Upper lobe of left lung (tissue), 6 donors: ENCODE measurements around the gene GET4. TPM values are rescaled to one million over a fixed set of nuclear protein-coding genes. Genes with fewer than 3 reads are reported as not detected.
A peak's percentile ranks its signal among the peaks of the same experiment; 100 is the strongest.

Experiments used
- ATAC-seq, 2 donors: fragments of 200-7000 bp; cut with Tn5 transposase; one replicate each; pipeline ENCODE4 v1.9.1; 2022; ENCODE audit warnings: mild to moderate bottlenecking in 2 of 2, moderate library complexity in 2 of 2; ENCODE audit not compliant: low FRiP score in 2 of 2
- DNase-seq, 2 donors: peaks; one replicate each; pipeline ENCODE4 v3.0.0-alpha.2; 2019 to 2020
- H3K27ac ChIP-seq, 4 donors: fragments of 200-600 bp; sonication (generic); one replicate each; pipeline ENCODE4 v1.5.1; 2016 to 2019
- H3K27me3 ChIP-seq, 4 donors: fragments of 200-600 bp; sonication (generic); one replicate each; pipeline ENCODE4 v1.5.1; 2017 to 2019
- H3K36me3 ChIP-seq, 4 donors: fragments of 200-600 bp; sonication (generic); one replicate each; pipeline ENCODE4 v1.5.1; 2016 to 2019
- H3K4me1 ChIP-seq, 4 donors: fragments of 200-600 bp; sonication (generic); one replicate each; pipeline ENCODE4 v1.5.1; 2018 to 2019
- H3K4me3 ChIP-seq, 4 donors: fragments of 200-600 bp; sonication (generic); one replicate each; pipeline ENCODE4 v1.5.1; 2017 to 2019; ENCODE audit warnings: mild to moderate bottlenecking in 2 of 4, moderate library complexity in 1 of 4
- H3K9me3 ChIP-seq, 4 donors: fragments of 200-600 bp; sonication (generic); one replicate each; pipeline ENCODE4 v1.5.1; 2018 to 2019
- EP300 ChIP-seq, 4 donors: sonication (generic); formaldehyde crosslinking; IDR thresholded peaks; one replicate each; pipeline ENCODE4 v1.5.1; 2017; ENCODE audit warnings: antibody characterized with exemption in 4 of 4, control low read depth in 2 of 4
- POLR2A ChIP-seq, 4 donors: fragments of 450-650 bp; IDR thresholded peaks; one replicate each; pipeline ENCODE4 v1.5.1; 2016 to 2017; ENCODE audit warnings: antibody characterized with exemption in 4 of 4, mild to moderate bottlenecking in 2 of 4
- POLR2AphosphoS5 ChIP-seq, 2 donors: sonication (generic); formaldehyde crosslinking; IDR thresholded peaks; one replicate each; pipeline ENCODE4 v1.5.1; 2017; ENCODE audit warnings: antibody characterized with exemption in 2 of 2
- WGBS, 2 donors: methylation state at CpG; one replicate each; pipeline ENCODE4 v1.1.5; 2017 to 2018; 5-methylcytosine and 5-hydroxymethylcytosine counted together
- total RNA-seq, 6 donors: library from RNA; depleted of rRNA in 4 of 6; stranded (reverse); fragments of >200 nt in 4 of 6; gene quantifications; one replicate each; pipeline versions ENCODE4 v1.1.0 to v1.2.1, GENCODE V29; 2016 to 2021
- TF ChIP-seq, protein P1 (sequence below), 6 experiments: fragments of 450-650 bp in 4 of 6; fragments of 200-600 bp in 2 of 6; sonication (generic) in 2 of 6; IDR thresholded peaks; one replicate each; pipeline ENCODE4 v1.5.1; 2016 to 2019; ENCODE audit warnings: antibody characterized with exemption in 6 of 6
- donor health status: DM: no; HTN: no; CAD: no; lungs with moderate emphysema.
- donor health status: DM: no; HTN: yes; CAD: no; lungs with severe emphysema.

Gene GET4
- total RNA-seq, 6 donors from 2014 or later: 26.0 to 82.6 (median 40.8) TPM

DNA sequence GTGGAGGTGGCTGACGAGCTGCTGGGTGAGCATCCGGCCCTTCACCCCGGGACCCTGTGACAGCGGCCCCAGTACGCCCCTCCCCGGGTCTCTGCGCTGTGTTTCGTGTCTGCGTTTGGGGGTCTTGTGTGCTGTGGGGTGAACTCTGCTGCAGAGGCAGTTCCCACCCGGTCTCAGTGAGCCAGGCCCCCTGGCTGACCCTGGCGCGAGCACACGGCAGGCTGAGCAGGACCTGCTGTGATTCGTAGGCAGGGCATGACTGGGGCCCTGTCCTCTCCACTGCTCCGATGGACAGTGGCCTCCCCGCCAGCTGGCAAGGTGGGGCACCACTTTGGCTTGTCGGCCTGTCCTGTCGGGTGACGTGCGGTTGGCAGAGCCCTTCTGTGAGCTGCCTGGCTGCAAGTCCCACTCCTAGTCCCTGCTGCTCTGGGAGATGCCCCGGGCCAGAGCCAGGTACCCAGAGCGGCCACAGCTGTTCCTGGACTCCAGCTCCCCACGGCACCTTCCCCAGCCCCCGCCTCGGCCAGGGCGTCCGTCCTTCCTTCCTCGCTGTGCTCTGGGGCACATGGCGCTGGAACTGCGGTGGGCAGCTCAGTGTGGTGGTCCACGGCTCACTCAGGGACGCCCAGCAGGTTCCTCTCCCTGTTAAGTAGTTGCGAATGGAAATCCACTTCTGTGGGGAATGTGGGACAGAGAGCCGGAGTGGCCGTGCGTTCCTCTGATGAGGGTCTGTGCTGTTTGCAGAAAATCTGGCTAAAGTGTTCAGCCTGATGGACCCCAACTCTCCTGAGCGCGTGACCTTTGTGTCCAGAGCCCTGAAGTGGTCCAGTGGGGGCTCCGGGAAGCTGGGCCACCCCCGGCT, 10.5 kb downstream of the GET4 start:
- H3K27me3 ChIP-seq: no peaks in the 10 kb centered on the region
- H3K4me3 ChIP-seq: no peak overlapping the region
- H3K27ac ChIP-seq: no peak overlapping the region
- H3K9me3 ChIP-seq: no peaks in the 10 kb centered on the region
- DNase-seq: peak in 1 of 2 donors; percentile 66
- H3K36me3 ChIP-seq: peaks cover 26 to 54% (median 47%) of the 10 kb centered on the region in 4 donors
- 94 to 96% methylated on average over 35 to 40 of the region's 40 CpGs for WGBS, 2 donors
- ATAC-seq: no peak
- no peak for TF ChIP-seq POLR2A (IDR thresholded peaks at IDR 0.05)
- TF ChIP-seq EP300 (IDR thresholded peaks at IDR 0.05): no peak
- TF ChIP-seq, protein P1, sequence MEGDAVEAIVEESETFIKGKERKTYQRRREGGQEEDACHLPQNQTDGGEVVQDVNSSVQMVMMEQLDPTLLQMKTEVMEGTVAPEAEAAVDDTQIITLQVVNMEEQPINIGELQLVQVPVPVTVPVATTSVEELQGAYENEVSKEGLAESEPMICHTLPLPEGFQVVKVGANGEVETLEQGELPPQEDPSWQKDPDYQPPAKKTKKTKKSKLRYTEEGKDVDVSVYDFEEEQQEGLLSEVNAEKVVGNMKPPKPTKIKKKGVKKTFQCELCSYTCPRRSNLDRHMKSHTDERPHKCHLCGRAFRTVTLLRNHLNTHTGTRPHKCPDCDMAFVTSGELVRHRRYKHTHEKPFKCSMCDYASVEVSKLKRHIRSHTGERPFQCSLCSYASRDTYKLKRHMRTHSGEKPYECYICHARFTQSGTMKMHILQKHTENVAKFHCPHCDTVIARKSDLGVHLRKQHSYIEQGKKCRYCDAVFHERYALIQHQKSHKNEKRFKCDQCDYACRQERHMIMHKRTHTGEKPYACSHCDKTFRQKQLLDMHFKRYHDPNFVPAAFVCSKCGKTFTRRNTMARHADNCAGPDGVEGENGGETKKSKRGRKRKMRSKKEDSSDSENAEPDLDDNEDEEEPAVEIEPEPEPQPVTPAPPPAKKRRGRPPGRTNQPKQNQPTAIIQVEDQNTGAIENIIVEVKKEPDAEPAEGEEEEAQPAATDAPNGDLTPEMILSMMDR (IDR thresholded peaks at IDR 0.05): no peak
- TF ChIP-seq POLR2AphosphoS5 (IDR thresholded peaks at IDR 0.05): no peak
- peaks cover 0 to 19% (median 5%) of the 10 kb centered on the region in 4 donors for H3K4me1 ChIP-seq

DNA sequence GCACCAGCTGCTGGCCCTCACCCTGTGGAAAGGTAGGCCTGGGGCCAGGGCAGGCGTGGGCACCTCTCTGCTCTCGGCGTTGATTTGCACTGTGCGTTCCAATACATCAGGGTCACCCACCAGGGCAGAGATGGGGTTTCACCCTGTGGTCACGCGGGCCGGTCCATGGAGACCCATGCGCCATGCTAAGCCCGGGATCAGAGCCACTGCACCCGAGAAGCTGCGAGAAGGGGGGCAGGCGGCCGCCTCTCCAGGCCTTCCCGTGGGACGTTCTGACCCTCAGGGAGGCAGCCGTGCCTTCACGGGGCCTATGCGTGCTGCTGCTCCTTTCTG, 11.1 kb downstream of the GET4 start:
- no peak overlapping the region for H3K27ac ChIP-seq
- no peaks in the 10 kb centered on the region for H3K27me3 ChIP-seq
- DNase-seq (peak in 1 of 2 donors; percentile 78), ATAC-seq (peak in 1 of 2 donors; percentile 8)
- WGBS, 2 donors: 87 to 98% methylated on average over 3 to 13 of the region's 18 CpGs
- no peak overlapping the region for H3K4me3 ChIP-seq
- TF ChIP-seq POLR2A (IDR thresholded peaks at IDR 0.05) (no peak), EP300 (IDR thresholded peaks at IDR 0.05) (no peak), POLR2AphosphoS5 (IDR thresholded peaks at IDR 0.05) (no peak)
- TF ChIP-seq, protein P1 (IDR thresholded peaks at IDR 0.05): no peak
- H3K36me3 ChIP-seq: peaks cover 32 to 60% (median 53%) of the 10 kb centered on the region in 4 donors
- H3K9me3 ChIP-seq: no peaks in the 10 kb centered on the region
- H3K4me1 ChIP-seq: peaks cover 0 to 17% (median 5%) of the 10 kb centered on the region in 4 donors

DNA sequence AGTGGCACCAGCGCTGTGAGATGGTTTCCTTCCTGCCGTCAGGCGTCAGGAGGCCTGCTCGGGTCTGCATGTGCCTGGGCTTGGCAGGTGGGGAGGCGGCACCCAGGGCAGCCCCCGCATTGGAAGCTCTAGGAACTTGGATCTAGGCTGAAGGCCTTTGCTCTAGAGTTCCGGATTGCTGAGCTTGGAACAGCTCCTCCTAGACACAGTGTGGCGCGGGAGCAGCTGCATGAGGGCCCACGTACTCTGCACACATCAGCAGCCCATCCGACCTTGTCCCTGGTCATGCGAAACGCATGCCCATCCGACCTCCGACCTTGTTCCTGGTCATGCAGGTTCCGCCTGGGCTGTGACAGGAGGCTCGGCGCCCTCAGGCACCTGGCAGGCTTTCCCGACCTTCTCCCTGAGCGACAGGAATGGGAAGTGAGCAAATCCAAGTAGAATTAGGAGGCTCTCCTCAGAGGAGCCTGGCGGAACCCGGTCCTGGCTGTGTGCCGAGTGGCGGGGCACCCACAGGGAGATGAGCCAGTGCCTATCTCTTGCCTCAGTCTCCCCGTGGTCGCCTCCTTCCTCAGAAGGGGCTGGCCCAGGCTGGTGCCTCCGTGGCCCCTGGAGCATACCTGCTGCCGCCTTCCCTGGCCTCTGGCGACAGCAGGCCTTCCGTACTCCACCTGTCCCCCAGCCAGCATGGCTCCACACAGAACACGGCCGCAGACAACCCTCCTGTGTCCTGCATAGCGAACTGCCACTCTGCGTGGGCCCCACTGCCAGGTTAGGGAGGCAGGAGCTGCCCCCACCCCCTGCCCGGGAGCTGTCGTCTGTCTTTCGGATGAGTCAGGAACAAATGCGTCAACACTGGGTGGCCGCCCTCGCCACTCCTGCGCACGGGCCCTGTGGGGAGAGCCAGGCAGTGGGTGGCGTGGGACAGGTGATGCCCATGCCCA, 12.0 kb downstream of the GET4 start:
- H3K4me1 ChIP-seq: peaks cover 0 to 8% (median 2%) of the 10 kb centered on the region in 4 donors
- peak in 1 of 2 donors; percentile 72 for DNase-seq
- H3K4me3 ChIP-seq: no peak overlapping the region
- H3K9me3 ChIP-seq: no peaks in the 10 kb centered on the region
- peaks cover 33 to 69% (median 57%) of the 10 kb centered on the region in 4 donors for H3K36me3 ChIP-seq
- no peak for TF ChIP-seq EP300 (IDR thresholded peaks at IDR 0.05)
- TF ChIP-seq POLR2A (IDR thresholded peaks at IDR 0.05): no peak
- TF ChIP-seq POLR2AphosphoS5 (IDR thresholded peaks at IDR 0.05): no peak
- TF ChIP-seq, protein P1 (IDR thresholded peaks at IDR 0.05): no peak
- no peak for ATAC-seq
- no peaks in the 10 kb centered on the region for H3K27me3 ChIP-seq
- H3K27ac ChIP-seq: no peak overlapping the region
- WGBS, 2 donors: 91 to 95% methylated on average over 16 to 43 of the region's 43 CpGs

DNA sequence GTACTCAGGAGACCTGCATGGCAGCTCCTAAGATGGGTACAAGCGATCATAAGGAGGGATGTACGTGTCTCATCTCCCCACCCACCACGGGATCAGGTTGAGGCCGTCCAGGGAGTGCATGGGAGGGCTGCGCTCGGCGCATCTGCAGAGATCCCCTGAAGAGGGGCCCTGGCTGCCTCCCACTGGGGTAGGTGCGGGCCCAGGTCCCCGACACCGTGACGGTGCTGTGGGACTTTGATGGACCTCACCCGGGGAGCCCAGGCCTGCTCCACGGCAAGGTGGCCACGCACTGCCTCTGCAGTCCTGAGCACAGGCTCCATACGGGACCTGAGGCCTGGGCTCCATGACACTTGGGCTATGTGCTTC, 12.7 kb downstream of the GET4 start:
- ATAC-seq (no peak), DNase-seq (peak in 1 of 2 donors; percentile 72)
- no peak overlapping the region for H3K27ac ChIP-seq
- no peak overlapping the region for H3K4me3 ChIP-seq
- peaks cover 0 to 6% (median 0%) of the 10 kb centered on the region in 4 donors for H3K4me1 ChIP-seq
- TF ChIP-seq, protein P1 (IDR thresholded peaks at IDR 0.05): no peak
- TF ChIP-seq EP300 (IDR thresholded peaks at IDR 0.05) (no peak), POLR2A (IDR thresholded peaks at IDR 0.05) (no peak), POLR2AphosphoS5 (IDR thresholded peaks at IDR 0.05) (no peak)
- H3K27me3 ChIP-seq: no peaks in the 10 kb centered on the region
- 85 to 98% methylated on average over 10 to 14 of the region's 15 CpGs for WGBS, 2 donors
- no peaks in the 10 kb centered on the region for H3K9me3 ChIP-seq
- peaks cover 33 to 76% (median 64%) of the 10 kb centered on the region in 4 donors for H3K36me3 ChIP-seq
